HEK293 (cell line): ENCODE data around the gene DOCK4.

ENCODE experiments used
- BCL6B ChIP-seq: fragments of 450-650 bp; formaldehyde crosslinking; IDR thresholded peaks from 2 replicates; pipeline ENCODE4 v1.5.1; 2017; ENCODE audit warnings: missing biosample characterization, missing genetic modification characterization
- CTCF ChIP-seq: fragments of 450-650 bp; formaldehyde crosslinking; IDR thresholded peaks from 2 replicates; pipeline ENCODE4 v1.5.1; 2016; ENCODE audit warnings: missing biosample characterization, missing genetic modification characterization
- PBX3 ChIP-seq: sonication (generic); formaldehyde crosslinking; IDR thresholded peaks from 2 replicates; pipeline ENCODE4 v1.8.1; 2022; ENCODE audit warnings: mild to moderate bottlenecking, moderate library complexity, missing genetic modification reagents
- REST ChIP-seq: fragments of 450-650 bp; formaldehyde crosslinking; IDR thresholded peaks from 2 replicates; pipeline ENCODE4 v1.5.1; 2016; ENCODE audit warnings: missing biosample characterization, missing genetic modification characterization
- ZEB2 ChIP-seq: fragments of 450-650 bp; formaldehyde crosslinking; IDR thresholded peaks from 2 replicates; pipeline ENCODE4 v1.5.1; 2016; ENCODE audit warnings: missing biosample characterization, missing genetic modification characterization
- ZNF133 ChIP-seq: fragments of 450-650 bp; formaldehyde crosslinking; IDR thresholded peaks from 2 replicates; pipeline ENCODE4 v1.5.1; 2016; ENCODE audit warnings: missing biosample characterization, missing genetic modification characterization
- ZNF423 ChIP-seq: fragments of 450-650 bp; formaldehyde crosslinking; IDR thresholded peaks from 2 replicates; pipeline ENCODE4 v1.5.1; 2016; ENCODE audit warnings: missing biosample characterization, missing genetic modification characterization
- ZNF549 ChIP-seq: fragments of 450-650 bp; IDR thresholded peaks from 2 replicates; pipeline ENCODE4 v1.5.1; 2018; ENCODE audit warnings: missing biosample characterization, missing genetic modification characterization, mild to moderate bottlenecking, inconsistent platforms, moderate library complexity
- ZNF555 ChIP-seq: fragments of 450-650 bp; formaldehyde crosslinking; conservative IDR thresholded peaks from 2 replicates; pipeline ENCODE4 v1.5.1; 2017; ENCODE audit warnings: missing biosample characterization, mild to moderate bottlenecking, missing genetic modification characterization, inconsistent platforms
- ZNF560 ChIP-seq: fragments of 450-650 bp; formaldehyde crosslinking; IDR thresholded peaks from 2 replicates; pipeline ENCODE4 v1.5.1; 2017; ENCODE audit warnings: missing biosample characterization, missing genetic modification characterization, borderline replicate concordance
- ZNF747 ChIP-seq: fragments of 450-650 bp; formaldehyde crosslinking; IDR thresholded peaks from 2 replicates; pipeline ENCODE4 v1.5.1; 2016; ENCODE audit warnings: missing biosample characterization, missing genetic modification characterization
- ZNF768 ChIP-seq: fragments of 450-650 bp; formaldehyde crosslinking; IDR thresholded peaks from 2 replicates; pipeline ENCODE4 v1.5.1; 2018; ENCODE audit warnings: missing biosample characterization, mild to moderate bottlenecking, missing genetic modification characterization
- ZNF830 ChIP-seq: fragments of 450-650 bp; IDR thresholded peaks from 2 replicates; pipeline ENCODE4 v1.5.0; 2018; ENCODE audit warnings: missing biosample characterization, missing genetic modification characterization, low read depth, mild to moderate bottlenecking, moderate library complexity
- ZSCAN4 ChIP-seq: fragments of 450-650 bp; formaldehyde crosslinking; IDR thresholded peaks from 2 replicates; pipeline ENCODE4 v1.5.1; 2017; ENCODE audit warnings: missing biosample characterization, missing genetic modification characterization

- TF ChIP-seq REST (tag by site-specific recombination) (no peak), ZNF423 (tag by site-specific recombination) (no peak), ZNF747 (no peak), CTCF (tag by site-specific recombination) (no peak), ZSCAN4 (tag by site-specific recombination) (no peak), ZNF549 (no peak), ZNF555 (tag by site-specific recombination) (no peak), ZEB2 (tag by site-specific recombination) (no peak), ZNF830 (tag by site-specific recombination) (no peak), PBX3 (CRISPR knock-in tag) (no peak), ZNF133 (tag by site-specific recombination) (no peak), BCL6B (tag by site-specific recombination) (no peak), ZNF768 (tag by site-specific recombination) (no peak), ZNF560 (no peak)
Observed at GRCh38 chr7:112019932-112020331, 186.3 kb downstream of the DOCK4 start.
